ENCODE data around the gene FAM169A.
"Not testable (repeated sequence)": the region's sequence is repeated elsewhere in the genome, so short reads cannot be mapped to it uniquely, and the experiment has no call there.

Gene FAM169A

GRCh38 chr5:74865804-74866595 lies at the start of gene FAM169A:
Gene FAM169A (minus strand): TSS chr5:74866387. CDS start chr5:74841676, 24,711 bp downstream.
- DNase-seq = peak in 41 of 51 donors; percentile 4 to 75 (median 47)

GRCh38 chr5:74915488-74915887 lies 49.3 kb upstream of the FAM169A start:
- no peak for DNase-seq

- DNase-seq = not testable (repeated sequence)
Observed at GRCh38 chr5:74911421-74911820, 45.2 kb upstream of the FAM169A start.

GRCh38 chr5:74909888-74910287 lies 43.7 kb upstream of the FAM169A start:
- DNase-seq = not testable (repeated sequence)

- DNase-seq = not testable (repeated sequence)
Observed at GRCh38 chr5:74908237-74908636, 42.0 kb upstream of the FAM169A start.

- not testable (repeated sequence) for DNase-seq
Observed at GRCh38 chr5:74904713-74905112, 38.5 kb upstream of the FAM169A start.

GRCh38 chr5:74903165-74903787 lies 37.1 kb upstream of the FAM169A start:
- DNase-seq = peak in 10 of 51 donors; percentile 2 to 30 (median 10)

GRCh38 chr5:74897049-74897448 lies 30.9 kb upstream of the FAM169A start:
- DNase-seq = no peak

GRCh38 chr5:74895906-74896305 lies 29.7 kb upstream of the FAM169A start:
- peak in 30 of 51 donors; percentile 2 to 69 (median 33) for DNase-seq

GRCh38 chr5:74894351-74894750 lies 28.2 kb upstream of the FAM169A start:
- no peak for DNase-seq

- no peak for DNase-seq
Observed at GRCh38 chr5:74892921-74893320, 26.7 kb upstream of the FAM169A start.

GRCh38 chr5:74889523-74890105 lies 23.4 kb upstream of the FAM169A start:
- no peak for DNase-seq

GRCh38 chr5:74888117-74888516 lies 21.9 kb upstream of the FAM169A start:
- no peak for DNase-seq

GRCh38 chr5:74885170-74885569 lies 19.0 kb upstream of the FAM169A start:
- DNase-seq = no peak

GRCh38 chr5:74882379-74883134 lies 16.4 kb upstream of the FAM169A start:
- DNase-seq = not testable (repeated sequence)

GRCh38 chr5:74877624-74878304 lies 11.6 kb upstream of the FAM169A start:
- peak in 11 of 51 donors; percentile 1 to 73 (median 15) for DNase-seq

- no peak for DNase-seq
Observed at GRCh38 chr5:74875994-74876791, 10.0 kb upstream of the FAM169A start.

- no peak for DNase-seq
Observed at GRCh38 chr5:74873525-74874249, 7.5 kb upstream of the FAM169A start.

- no peak for DNase-seq
Observed at GRCh38 chr5:74870299-74871067, 4.3 kb upstream of the FAM169A start.

Measured in hypothalamus (tissue), 51 donors.